Mesenteric fat pad (tissue), 1 donor: Measurements from ENCODE around the gene STOML3. TPM values are rescaled to one million over a fixed set of nuclear protein-coding genes. Genes with fewer than 3 reads are reported as not detected.

Source experiments
- DNase-seq: peaks from one replicate; pipeline ENCODE4 v3.0.0-alpha.2; 2020; ENCODE audit warnings: low spot score
- total RNA-seq: library from RNA; stranded (reverse); fragmentation: NEBNext Ultra II Directional; extraction: Animal tissue kit (Norgen Biotek cat#: 25700); gene quantifications from one replicate; pipeline ENCODE4 v1.2.1, GENCODE V29; 2021
- donor health status: DM: yes; HTN: yes; CAD: no.

STOML3 gene
- total RNA-seq, 1 donor from 2014 or later: not detected

GRCh38 chr13:38993381-38993780, 2.8 kb upstream of the STOML3 start:
- no peak for DNase-seq

- no peak for DNase-seq
Observed at GRCh38 chr13:38981096-38981495, 9.5 kb downstream of the STOML3 start.

- DNase-seq: no peak
Observed at GRCh38 chr13:38980750-38981078, 9.9 kb downstream of the STOML3 start.

- no peak for DNase-seq
Observed at GRCh38 chr13:38979891-38980749, 10.5 kb downstream of the STOML3 start.

GRCh38 chr13:38970380-38971051, 20.1 kb downstream of the STOML3 start:
- DNase-seq: no peak

GRCh38 chr13:38969187-38969586, 21.4 kb downstream of the STOML3 start:
- DNase-seq: no peak

GRCh38 chr13:38967446-38967845, 23.2 kb downstream of the STOML3 start:
- DNase-seq: no peak

- DNase-seq: no peak
Observed at GRCh38 chr13:38965281-38965680, 25.4 kb downstream of the STOML3 start.

- DNase-seq: no peak
Observed at GRCh38 chr13:38960175-38960574, 30.5 kb downstream of the STOML3 start.

GRCh38 chr13:38957794-38958592, 32.6 kb downstream of the STOML3 start:
- no peak for DNase-seq

- DNase-seq: no peak
Observed at GRCh38 chr13:38954844-38955243, 35.8 kb downstream of the STOML3 start.

- no peak for DNase-seq
Observed at GRCh38 chr13:38954291-38954690, 36.3 kb downstream of the STOML3 start.

- DNase-seq: no peak
Observed at GRCh38 chr13:38952827-38953226, 37.8 kb downstream of the STOML3 start.

- no peak for DNase-seq
Observed at GRCh38 chr13:38951525-38952313, 38.9 kb downstream of the STOML3 start.

- DNase-seq: no peak
Observed at GRCh38 chr13:38950987-38951386, 39.6 kb downstream of the STOML3 start.

- no peak for DNase-seq
Observed at GRCh38 chr13:38947054-38947453, 43.6 kb downstream of the STOML3 start.

GRCh38 chr13:38944219-38944618, 46.4 kb downstream of the STOML3 start:
- DNase-seq: no peak

- no peak for DNase-seq
Observed at GRCh38 chr13:38943231-38943630, 47.4 kb downstream of the STOML3 start.

- no peak for DNase-seq
Observed at GRCh38 chr13:38941353-38941945, 49.2 kb downstream of the STOML3 start.

- no peak for DNase-seq
Observed at GRCh38 chr13:38933786-38934185, 56.8 kb downstream of the STOML3 start.

GRCh38 chr13:38922170-38922569, 68.5 kb downstream of the STOML3 start:
- no peak for DNase-seq
